ENCODE data around the gene HLA-E.

Gene HLA-E

GRCh38 chr6:30541515-30542403, 52.5 kb downstream of the HLA-E start:
- no peak for DNase-seq (ENCODE audit: low read depth, low spot score)

- no peak for DNase-seq (ENCODE audit: low read depth, low spot score)
Observed at GRCh38 chr6:30542404-30542725, 53.1 kb downstream of the HLA-E start.

GRCh38 chr6:30542915-30543314, 53.6 kb downstream of the HLA-E start:
- DNase-seq (ENCODE audit: low read depth, low spot score), result no peak
